ENCODE measurements around the gene MTCL1.
A peak's percentile ranks its signal among the peaks of the same experiment; 100 is the strongest.

Gene MTCL1

GRCh38 chr18:8696749-8697211 lies 8.6 kb upstream of the MTCL1 start:
- no CpG with 5 or more reads among the region's 5 CpGs for WGBS, 2 donors (ENCODE audit: extremely low coverage in 2 of 2, insufficient read length in 2 of 2, insufficient replicate concordance in 1 of 2)
- H2BK120ac ChIP-seq (ENCODE audit: low read depth, low read length) = no peak overlapping the region
- no peak overlapping the region for H3K27ac ChIP-seq (replicated peaks; ENCODE audit: low read length)
- no peak overlapping the region for H2BK15ac ChIP-seq (ENCODE audit: low read length)
- H3K4me1 ChIP-seq (ENCODE audit: control insufficient read depth in 2 of 2, insufficient read depth in 1 of 2, low read depth in 1 of 2, low read length in 2 of 2) = no peaks in the 10 kb centered on the region
- no peaks in the 10 kb centered on the region for H3K79me1 ChIP-seq (ENCODE audit: low read depth, low read length)
- no peak overlapping the region for H3K23ac ChIP-seq (ENCODE audit: low read depth, low read length, poor library complexity)
- H4K91ac ChIP-seq (ENCODE audit: low read depth, low read length, poor library complexity) = no peak overlapping the region
- no peak overlapping the region for H2AFZ ChIP-seq (ENCODE audit: low read length)
- H2AK5ac ChIP-seq (ENCODE audit: low read depth, low read length) = no peak overlapping the region
- DNase-seq (ENCODE audit: low spot score) = peak; percentile 50
- H3K18ac ChIP-seq (ENCODE audit: low read length) = no peak overlapping the region
- no peaks in the 10 kb centered on the region for H3K36me3 ChIP-seq (replicated peaks in 1 of 2; ENCODE audit: control insufficient read depth in 2 of 2, insufficient read depth in 2 of 2, low read length in 2 of 2)
- H3K4ac ChIP-seq (ENCODE audit: low read length) = no peak overlapping the region
- H3K9me3 ChIP-seq (replicated peaks in 1 of 2; ENCODE audit: control insufficient read depth in 2 of 2, insufficient read depth in 1 of 2, low read depth in 1 of 2, low read length in 2 of 2) = no peaks in the 10 kb centered on the region
- H3K4me2 ChIP-seq (ENCODE audit: insufficient read depth, low read length, poor library complexity, severe bottlenecking) = no peak overlapping the region
- no peak overlapping the region for H2BK12ac ChIP-seq (ENCODE audit: low read length)
- H4K8ac ChIP-seq (ENCODE audit: low read depth, low read length) = no peak overlapping the region
- H3K4me3 ChIP-seq (ENCODE audit: low read length in 2 of 2) = no peak overlapping the region
- no peak overlapping the region for H2BK5ac ChIP-seq (ENCODE audit: low read length)
- H3K9ac ChIP-seq (ENCODE audit: low read depth, low read length, poor library complexity) = no peak overlapping the region
- no peak overlapping the region for H3K14ac ChIP-seq (ENCODE audit: low read length)
- H3K27me3 ChIP-seq (ENCODE audit: control insufficient read depth in 3 of 3, insufficient read depth in 3 of 3, low read depth in 1 of 3, low read length in 3 of 3) = peaks cover 0 to 4% (median 2%) of the 10 kb centered on the region in 3 experiments

- WGBS, 2 donors (ENCODE audit: extremely low coverage in 2 of 2, insufficient read length in 2 of 2, insufficient replicate concordance in 1 of 2) = no CpG with 5 or more reads among the region's 7 CpGs
Measured at GRCh38 chr18:8699126-8699525, 6.2 kb upstream of the MTCL1 start.

GRCh38 chr18:8699948-8700347 lies 5.4 kb upstream of the MTCL1 start:
- Histone ChIP-seq H3K79me1 (ENCODE audit: low read depth, low read length) (no peaks in the 10 kb centered on the region), H3K4ac (ENCODE audit: low read length) (no peak overlapping the region), H3K4me2 (ENCODE audit: insufficient read depth, low read length, poor library complexity, severe bottlenecking) (no peak overlapping the region), H2BK120ac (ENCODE audit: low read depth, low read length) (no peak overlapping the region), H3K14ac (ENCODE audit: low read length) (no peak overlapping the region), H3K27ac (replicated peaks; ENCODE audit: low read length) (no peak overlapping the region), H4K8ac (ENCODE audit: low read depth, low read length) (no peak overlapping the region), H2BK5ac (ENCODE audit: low read length) (no peak overlapping the region), H2BK12ac (ENCODE audit: low read length) (no peak overlapping the region), H3K36me3 (replicated peaks in 1 of 2; ENCODE audit: control insufficient read depth in 2 of 2, insufficient read depth in 2 of 2, low read length in 2 of 2) (no peaks in the 10 kb centered on the region), H3K4me3 (ENCODE audit: low read length in 2 of 2) (no peak overlapping the region), H2AFZ (ENCODE audit: low read length) (no peak overlapping the region), H2AK5ac (ENCODE audit: low read depth, low read length) (no peak overlapping the region), H3K23ac (ENCODE audit: low read depth, low read length, poor library complexity) (no peak overlapping the region), H4K91ac (ENCODE audit: low read depth, low read length, poor library complexity) (no peak overlapping the region), H2BK15ac (ENCODE audit: low read length) (no peak overlapping the region), H3K9me3 (replicated peaks in 1 of 2; ENCODE audit: control insufficient read depth in 2 of 2, insufficient read depth in 1 of 2, low read depth in 1 of 2, low read length in 2 of 2) (no peaks in the 10 kb centered on the region), H3K18ac (ENCODE audit: low read length) (no peak overlapping the region), H3K9ac (ENCODE audit: low read depth, low read length, poor library complexity) (no peak overlapping the region), H3K4me1 (ENCODE audit: control insufficient read depth in 2 of 2, insufficient read depth in 1 of 2, low read depth in 1 of 2, low read length in 2 of 2) (peaks cover 5 to 6% of the 10 kb centered on the region in 2 donors), H3K27me3 (ENCODE audit: control insufficient read depth in 3 of 3, insufficient read depth in 3 of 3, low read depth in 1 of 3, low read length in 3 of 3) (peaks cover 0 to 23% (median 6%) of the 10 kb centered on the region in 3 experiments)
- WGBS, 2 donors (ENCODE audit: extremely low coverage in 2 of 2, insufficient read length in 2 of 2, insufficient replicate concordance in 1 of 2) = no CpG with 5 or more reads among the region's 2 CpGs
- DNase-seq (ENCODE audit: low spot score) = no peak

More at GRCh38 chr18:8699126-8699525, 6.2 kb upstream of the MTCL1 start:
- H2BK15ac ChIP-seq (ENCODE audit: low read length) = no peak overlapping the region
- H3K27me3 ChIP-seq (ENCODE audit: control insufficient read depth in 3 of 3, insufficient read depth in 3 of 3, low read depth in 1 of 3, low read length in 3 of 3) = peaks cover 0 to 16% (median 6%) of the 10 kb centered on the region in 3 experiments
- H3K9ac ChIP-seq (ENCODE audit: low read depth, low read length, poor library complexity) = no peak overlapping the region
- no peaks in the 10 kb centered on the region for H3K36me3 ChIP-seq (replicated peaks in 1 of 2; ENCODE audit: control insufficient read depth in 2 of 2, insufficient read depth in 2 of 2, low read length in 2 of 2)
- H3K79me1 ChIP-seq (ENCODE audit: low read depth, low read length) = no peaks in the 10 kb centered on the region
- H3K4ac ChIP-seq (ENCODE audit: low read length) = no peak overlapping the region
- H3K23ac ChIP-seq (ENCODE audit: low read depth, low read length, poor library complexity) = no peak overlapping the region
- H4K8ac ChIP-seq (ENCODE audit: low read depth, low read length) = no peak overlapping the region
- H3K18ac ChIP-seq (ENCODE audit: low read length) = no peak overlapping the region
- H3K4me2 ChIP-seq (ENCODE audit: insufficient read depth, low read length, poor library complexity, severe bottlenecking) = no peak overlapping the region
- no peak overlapping the region for H2BK12ac ChIP-seq (ENCODE audit: low read length)
- DNase-seq (ENCODE audit: low spot score) = no peak
- H4K91ac ChIP-seq (ENCODE audit: low read depth, low read length, poor library complexity) = no peak overlapping the region
- H3K4me1 ChIP-seq (ENCODE audit: control insufficient read depth in 2 of 2, insufficient read depth in 1 of 2, low read depth in 1 of 2, low read length in 2 of 2) = peaks cover 1 to 3% of the 10 kb centered on the region in 2 donors
- H3K27ac ChIP-seq (replicated peaks; ENCODE audit: low read length) = no peak overlapping the region
- H3K14ac ChIP-seq (ENCODE audit: low read length) = no peak overlapping the region
- no peak overlapping the region for H2AFZ ChIP-seq (ENCODE audit: low read length)
- H2AK5ac ChIP-seq (ENCODE audit: low read depth, low read length) = no peak overlapping the region
- H3K4me3 ChIP-seq (ENCODE audit: low read length in 2 of 2) = no peak overlapping the region
- H2BK120ac ChIP-seq (ENCODE audit: low read depth, low read length) = no peak overlapping the region
- no peak overlapping the region for H2BK5ac ChIP-seq (ENCODE audit: low read length)
- no peaks in the 10 kb centered on the region for H3K9me3 ChIP-seq (replicated peaks in 1 of 2; ENCODE audit: control insufficient read depth in 2 of 2, insufficient read depth in 1 of 2, low read depth in 1 of 2, low read length in 2 of 2)

- H3K4ac ChIP-seq (ENCODE audit: low read length) = no peak overlapping the region
- H3K27ac ChIP-seq (replicated peaks; ENCODE audit: low read length) = no peak overlapping the region
- H4K91ac ChIP-seq (ENCODE audit: low read depth, low read length, poor library complexity) = no peak overlapping the region
- no peak overlapping the region for H4K8ac ChIP-seq (ENCODE audit: low read depth, low read length)
- H2BK120ac ChIP-seq (ENCODE audit: low read depth, low read length) = no peak overlapping the region
- H3K4me3 ChIP-seq (ENCODE audit: low read length in 2 of 2) = no peak overlapping the region
- DNase-seq (ENCODE audit: low spot score) = no peak
- peak overlapping the region; percentile 63 for H2BK12ac ChIP-seq (ENCODE audit: low read length)
- peak overlapping the region; percentile 42 for H2BK5ac ChIP-seq (ENCODE audit: low read length)
- H2AK5ac ChIP-seq (ENCODE audit: low read depth, low read length) = peak overlapping the region; percentile 83
- H2AFZ ChIP-seq (ENCODE audit: low read length) = peak overlapping the region; percentile 33
- H3K79me1 ChIP-seq (ENCODE audit: low read depth, low read length) = no peaks in the 10 kb centered on the region
- H3K27me3 ChIP-seq (ENCODE audit: control insufficient read depth in 3 of 3, insufficient read depth in 3 of 3, low read depth in 1 of 3, low read length in 3 of 3) = peaks cover 0 to 23% (median 9%) of the 10 kb centered on the region in 3 experiments
- H3K4me1 ChIP-seq (ENCODE audit: control insufficient read depth in 2 of 2, insufficient read depth in 1 of 2, low read depth in 1 of 2, low read length in 2 of 2) = peaks cover 5 to 6% of the 10 kb centered on the region in 2 donors
- H3K23ac ChIP-seq (ENCODE audit: low read depth, low read length, poor library complexity) = no peak overlapping the region
- H3K14ac ChIP-seq (ENCODE audit: low read length) = no peak overlapping the region
- WGBS, 2 donors (ENCODE audit: extremely low coverage in 2 of 2, insufficient read length in 2 of 2, insufficient replicate concordance in 1 of 2) = no CpG with 5 or more reads among the region's 9 CpGs
- H3K36me3 ChIP-seq (replicated peaks in 1 of 2; ENCODE audit: control insufficient read depth in 2 of 2, insufficient read depth in 2 of 2, low read length in 2 of 2) = no peaks in the 10 kb centered on the region
- no peak overlapping the region for H3K9ac ChIP-seq (ENCODE audit: low read depth, low read length, poor library complexity)
- H2BK15ac ChIP-seq (ENCODE audit: low read length) = no peak overlapping the region
- no peaks in the 10 kb centered on the region for H3K9me3 ChIP-seq (replicated peaks in 1 of 2; ENCODE audit: control insufficient read depth in 2 of 2, insufficient read depth in 1 of 2, low read depth in 1 of 2, low read length in 2 of 2)
- H3K18ac ChIP-seq (ENCODE audit: low read length) = no peak overlapping the region
- H3K4me2 ChIP-seq (ENCODE audit: insufficient read depth, low read length, poor library complexity, severe bottlenecking) = no peak overlapping the region
Measured at GRCh38 chr18:8701546-8702118, 3.7 kb upstream of the MTCL1 start.

All from neuronal stem cell (in vitro differentiated cells).